ENCODE results near the gene ACP4. TPM values are rescaled to one million over a fixed set of nuclear protein-coding genes. Genes with fewer than 3 reads are reported as not detected.
"Not testable (repeated sequence)": the region's sequence is repeated elsewhere in the genome, so short reads cannot be mapped to it uniquely, and the experiment has no call there.

ACP4 gene
- total RNA-seq, 4 donors from 2014 or later = not detected

- H3K27me3 ChIP-seq = no peaks in the 10 kb centered on the region
- H3K4me3 ChIP-seq = no peak overlapping the region
- no peak for TF ChIP-seq POLR2A (IDR thresholded peaks at IDR 0.05)
- no peak for TF ChIP-seq CTCF (IDR thresholded peaks at IDR 0.05)
- H3K27ac ChIP-seq = no peak overlapping the region
- H3K36me3 ChIP-seq = no peaks in the 10 kb centered on the region
- intact Hi-C loops (cut with DNase I; ENCODE audit: low total_unique reads) = no loop called here
- no peaks in the 10 kb centered on the region for H3K9me3 ChIP-seq
- no peak for DNase-seq
- H3K4me1 ChIP-seq = no peaks in the 10 kb centered on the region
Measured at GRCh38 chr19:50749490-50749889, 40.7 kb upstream of the ACP4 start.

GRCh38 chr19:50750010-50750409, 40.2 kb upstream of the ACP4 start:
- H3K36me3 ChIP-seq = no peaks in the 10 kb centered on the region
- H3K27me3 ChIP-seq = no peaks in the 10 kb centered on the region
- H3K4me3 ChIP-seq = no peak overlapping the region
- no peak for DNase-seq
- no peak overlapping the region for H3K27ac ChIP-seq
- intact Hi-C loops (cut with DNase I; ENCODE audit: low total_unique reads) = no loop called here
- H3K4me1 ChIP-seq = no peaks in the 10 kb centered on the region
- TF ChIP-seq CTCF (IDR thresholded peaks at IDR 0.05) (no peak), POLR2A (IDR thresholded peaks at IDR 0.05) (no peak)
- H3K9me3 ChIP-seq = no peaks in the 10 kb centered on the region

GRCh38 chr19:50753879-50754278, 36.3 kb upstream of the ACP4 start:
- Histone ChIP-seq H3K4me1 (no peaks in the 10 kb centered on the region), H3K4me3 (no peak overlapping the region), H3K36me3 (no peaks in the 10 kb centered on the region), H3K27me3 (no peaks in the 10 kb centered on the region), H3K27ac (no peak overlapping the region), H3K9me3 (no peaks in the 10 kb centered on the region)
- intact Hi-C loops (cut with DNase I; ENCODE audit: low total_unique reads) = no loop called here
- DNase-seq = no peak
- no peak for TF ChIP-seq CTCF (IDR thresholded peaks at IDR 0.05)
- TF ChIP-seq POLR2A (IDR thresholded peaks at IDR 0.05) = no peak

GRCh38 chr19:50756244-50756643, 34.0 kb upstream of the ACP4 start:
- H3K36me3 ChIP-seq; intact Hi-C loops (cut with DNase I; ENCODE audit: low total_unique reads); H3K9me3 ChIP-seq; H3K4me1 ChIP-seq; H3K4me3 ChIP-seq; H3K27me3 ChIP-seq; H3K27ac ChIP-seq; DNase-seq: not testable (repeated sequence)

GRCh38 chr19:50757624-50758023, 32.6 kb upstream of the ACP4 start:
- H3K4me3 ChIP-seq; H3K27me3 ChIP-seq; H3K4me1 ChIP-seq; DNase-seq; intact Hi-C loops (cut with DNase I; ENCODE audit: low total_unique reads); H3K27ac ChIP-seq; H3K36me3 ChIP-seq; H3K9me3 ChIP-seq: not testable (repeated sequence)

GRCh38 chr19:50759076-50759475, 31.1 kb upstream of the ACP4 start:
- H3K4me1 ChIP-seq; intact Hi-C loops (cut with DNase I; ENCODE audit: low total_unique reads); H3K4me3 ChIP-seq; DNase-seq; H3K27ac ChIP-seq; H3K9me3 ChIP-seq; H3K27me3 ChIP-seq; H3K36me3 ChIP-seq: not testable (repeated sequence)

GRCh38 chr19:50759886-50760285, 30.3 kb upstream of the ACP4 start:
- TF ChIP-seq POLR2A (IDR thresholded peaks at IDR 0.05) (no peak), CTCF (IDR thresholded peaks at IDR 0.05) (no peak)
- DNase-seq = no peak

GRCh38 chr19:50761501-50761900, 28.7 kb upstream of the ACP4 start:
- H3K27ac ChIP-seq; H3K4me1 ChIP-seq; H3K9me3 ChIP-seq; intact Hi-C loops (cut with DNase I; ENCODE audit: low total_unique reads); H3K36me3 ChIP-seq; DNase-seq; H3K27me3 ChIP-seq; H3K4me3 ChIP-seq: not testable (repeated sequence)

More at GRCh38 chr19:50759886-50760285, 30.3 kb upstream of the ACP4 start:
- H3K36me3 ChIP-seq = no peaks in the 10 kb centered on the region
- H3K4me1 ChIP-seq = no peaks in the 10 kb centered on the region
- no peaks in the 10 kb centered on the region for H3K27me3 ChIP-seq
- intact Hi-C loops (cut with DNase I; ENCODE audit: low total_unique reads) = no loop called here
- H3K27ac ChIP-seq = no peak overlapping the region
- no peaks in the 10 kb centered on the region for H3K9me3 ChIP-seq
- H3K4me3 ChIP-seq = no peak overlapping the region

GRCh38 chr19:50763521-50763920, 26.7 kb upstream of the ACP4 start:
- H3K4me3 ChIP-seq; H3K27me3 ChIP-seq; DNase-seq; H3K27ac ChIP-seq; H3K9me3 ChIP-seq; H3K4me1 ChIP-seq; H3K36me3 ChIP-seq; intact Hi-C loops (cut with DNase I; ENCODE audit: low total_unique reads): not testable (repeated sequence)

All from uterus (tissue), 4 donors.